ENCODE data around the gene GRIK4. TPM values are rescaled to one million over a fixed set of nuclear protein-coding genes. Genes with fewer than 3 reads are reported as not detected.

GRIK4 gene
- total and polyA plus RNA-seq, 2 donors (not counting 1 experiment from before 2014, with no cell fraction given) = 0.12 to 0.27 TPM

GRCh38 chr11:120794748-120795147, 283.2 kb downstream of the GRIK4 start:
- intact Hi-C loops (cut with micrococcal nuclease) = no loop called here
- ATAC-seq (ENCODE audit: low read depth) = no peak

GRCh38 chr11:120795185-120795584, 283.6 kb downstream of the GRIK4 start:
- Histone ChIP-seq H3K27me3 (replicated peaks in 1 of 4; ENCODE audit: control extremely low read depth in 1 of 4, control insufficient read depth in 3 of 4, insufficient read depth in 4 of 4, low read length in 3 of 4) (peaks cover 0 to 5% (median 0%) of the 10 kb centered on the region in 4 experiments), H2AFZ (ENCODE audit: insufficient read depth, low read depth, low read length, poor library complexity, severe bottlenecking) (no peak overlapping the region), H3K4me3 (ENCODE audit: control extremely low read depth in 1 of 5, extremely low read depth in 1 of 5, insufficient read depth in 1 of 5, low read depth in 2 of 5, low read length in 4 of 5) (no peak overlapping the region), H3K4me2 (replicated peaks; ENCODE audit: low read depth, low read length, poor library complexity, severe bottlenecking) (no peak overlapping the region), H3K79me2 (ENCODE audit: control insufficient read depth, insufficient read depth, low read length) (no peaks in the 10 kb centered on the region), H4K20me1 (ENCODE audit: control insufficient read depth, insufficient read depth, low read length, poor library complexity, severe bottlenecking) (no peaks in the 10 kb centered on the region), H3K9me3 (ENCODE audit: control extremely low read depth in 1 of 3, control insufficient read depth in 2 of 3, insufficient read depth in 1 of 3, low read length in 2 of 3) (peaks cover 0 to 3% (median 0%) of the 10 kb centered on the region in 3 donors), H3K9ac (ENCODE audit: low read length) (no peak overlapping the region), H3K36me3 (replicated peaks in 1 of 2; ENCODE audit: control extremely low read depth in 1 of 2, control insufficient read depth in 1 of 2, extremely low read depth in 1 of 2, insufficient read depth in 2 of 2, low read length in 1 of 2) (no peaks in the 10 kb centered on the region), H3K27ac (ENCODE audit: low read length in 2 of 2) (no peak overlapping the region), H3K4me1 (ENCODE audit: control insufficient read depth in 2 of 2, insufficient read depth in 2 of 2, low read length in 2 of 2) (no peaks in the 10 kb centered on the region)
- no peak for TF ChIP-seq CTCF (IDR thresholded peaks at IDR 0.05)
- TF ChIP-seq EZH2 (IDR thresholded peaks at IDR 0.05; ENCODE audit: borderline replicate concordance, insufficient read depth, low read depth, low read length, poor library complexity, severe bottlenecking) = no peak
- no peaks in the 10 kb centered on the region for H3K9me3 Mint-ChIP-seq (ENCODE audit: insufficient read depth)
- H3K4me3 Mint-ChIP-seq = no peak overlapping the region
- intact Hi-C loops (cut with micrococcal nuclease) = no loop called here
- ATAC-seq (ENCODE audit: low read depth) = no peak
- no peaks in the 10 kb centered on the region for H3K4me1 Mint-ChIP-seq
- no peak overlapping the region for H3K27ac Mint-ChIP-seq
- H3K27me3 Mint-ChIP-seq = peaks cover 2% of the 10 kb centered on the region
- ChIA-PET POLR2A (no interaction called here), CTCF (no interaction called here)
- over 99% methylated on average over 8 of the region's 11 CpGs for WGBS (ENCODE audit: insufficient coverage)
- no peak for DNase-seq

More at GRCh38 chr11:120794748-120795147, 283.2 kb downstream of the GRIK4 start:
- Histone ChIP-seq H2AFZ (ENCODE audit: insufficient read depth, low read depth, low read length, poor library complexity, severe bottlenecking) (no peak overlapping the region), H3K27me3 (replicated peaks in 1 of 4; ENCODE audit: control extremely low read depth in 1 of 4, control insufficient read depth in 3 of 4, insufficient read depth in 4 of 4, low read length in 3 of 4) (peaks cover 0 to 5% (median 0%) of the 10 kb centered on the region in 4 experiments), H3K9ac (ENCODE audit: low read length) (no peak overlapping the region), H3K27ac (ENCODE audit: low read length in 2 of 2) (no peak overlapping the region), H3K79me2 (ENCODE audit: control insufficient read depth, insufficient read depth, low read length) (no peaks in the 10 kb centered on the region), H3K36me3 (replicated peaks in 1 of 2; ENCODE audit: control extremely low read depth in 1 of 2, control insufficient read depth in 1 of 2, extremely low read depth in 1 of 2, insufficient read depth in 2 of 2, low read length in 1 of 2) (no peaks in the 10 kb centered on the region), H3K4me3 (ENCODE audit: control extremely low read depth in 1 of 5, extremely low read depth in 1 of 5, insufficient read depth in 1 of 5, low read depth in 2 of 5, low read length in 4 of 5) (no peak overlapping the region), H3K4me1 (ENCODE audit: control insufficient read depth in 2 of 2, insufficient read depth in 2 of 2, low read length in 2 of 2) (no peaks in the 10 kb centered on the region), H4K20me1 (ENCODE audit: control insufficient read depth, insufficient read depth, low read length, poor library complexity, severe bottlenecking) (no peaks in the 10 kb centered on the region), H3K9me3 (ENCODE audit: control extremely low read depth in 1 of 3, control insufficient read depth in 2 of 3, insufficient read depth in 1 of 3, low read length in 2 of 3) (peaks cover 0 to 3% (median 0%) of the 10 kb centered on the region in 3 donors), H3K4me2 (replicated peaks; ENCODE audit: low read depth, low read length, poor library complexity, severe bottlenecking) (no peak overlapping the region)
- TF ChIP-seq EZH2 (IDR thresholded peaks at IDR 0.05; ENCODE audit: borderline replicate concordance, insufficient read depth, low read depth, low read length, poor library complexity, severe bottlenecking) (no peak), CTCF (IDR thresholded peaks at IDR 0.05) (no peak)
- Mint-ChIP-seq H3K27me3 (peaks cover 2% of the 10 kb centered on the region), H3K27ac (no peak overlapping the region), H3K4me1 (no peaks in the 10 kb centered on the region), H3K4me3 (no peak overlapping the region), H3K9me3 (ENCODE audit: insufficient read depth) (no peaks in the 10 kb centered on the region)
- ChIA-PET CTCF (no interaction called here), POLR2A (no interaction called here)
- WGBS (ENCODE audit: insufficient coverage) = 88% methylated on average over 8 of the region's 9 CpGs
- DNase-seq = no peak
